Cardiac muscle cell (in vitro differentiated cells and primary cell): ENCODE data around the gene ATRNL1. TPM values are rescaled to one million over a fixed set of nuclear protein-coding genes. Genes with fewer than 3 reads are reported as not detected.
A peak's percentile ranks its signal among the peaks of the same experiment; 100 is the strongest.
"Not testable (repeated sequence)": the region's sequence is repeated elsewhere in the genome, so short reads cannot be mapped to it uniquely, and the experiment has no call there.

Experiments used
- DNase-seq, 2 donors: peaks; one replicate each; pipeline versions ENCODE4 v3.0.0 to v3.0.0-alpha.2; 2010 to 2017; ENCODE audit warnings: low read depth in 1 of 2, low spot score in 1 of 2
- H3K27ac ChIP-seq: fragments of 200-600 bp; sonication (generic); 2 replicates; pipeline ENCODE4 v1.5.1; 2016
- H3K27me3 ChIP-seq: fragments of 200-600 bp; sonication (generic); 2 replicates; pipeline ENCODE4 v1.6.0; 2016; ENCODE audit warnings: control low read depth
- H3K36me3 ChIP-seq: fragments of 200-600 bp; sonication (generic); 2 replicates; pipeline ENCODE4 v1.5.1; 2016; ENCODE audit warnings: control low read depth
- H3K4me1 ChIP-seq: fragments of 200-600 bp; sonication (generic); 2 replicates; pipeline ENCODE4 v1.8.1; 2017; ENCODE audit warnings: low read depth, mild to moderate bottlenecking, mixed run types
- H3K4me3 ChIP-seq: fragments of 200-600 bp; sonication (generic); 2 replicates; pipeline ENCODE4 v1.5.1; 2016; ENCODE audit warnings: mild to moderate bottlenecking
- H3K9me3 ChIP-seq: fragments of 200-600 bp; sonication (generic); 2 replicates; pipeline ENCODE4 v1.5.1; 2017; ENCODE audit warnings: low read depth, mild to moderate bottlenecking, control low read depth
- polyA plus RNA-seq: library from polyadenylated mRNA; unstranded; fragments of >200 nt; fragmentation: Nextera tagmentation; extraction: Ambion mirVana; gene quantifications from 2 replicates; pipeline ENCODE4 v1.2.1, GENCODE V29; 2016
- total RNA-seq: library from RNA; depleted of rRNA; stranded (reverse); fragments of >200 nt; gene quantifications from 2 replicates; pipeline ENCODE4 v1.2.3, GENCODE V29; 2016
- TF ChIP-seq, protein P1 (sequence below): IDR thresholded peaks from 2 replicates; pipeline ENCODE4 v1.5.1; 2012; ENCODE audit warnings: low read depth, mild to moderate bottlenecking, low read length

The ATRNL1 gene
- total and polyA plus RNA-seq, 2 experiments from 2014 or later: 4.5 to 14.1 TPM

- Histone ChIP-seq H3K27ac (no peak overlapping the region), H3K27me3 (no peaks in the 10 kb centered on the region), H3K36me3 (no peaks in the 10 kb centered on the region), H3K4me3 (no peak overlapping the region), H3K4me1 (no peaks in the 10 kb centered on the region), H3K9me3 (no peaks in the 10 kb centered on the region)
- TF ChIP-seq, protein P1, sequence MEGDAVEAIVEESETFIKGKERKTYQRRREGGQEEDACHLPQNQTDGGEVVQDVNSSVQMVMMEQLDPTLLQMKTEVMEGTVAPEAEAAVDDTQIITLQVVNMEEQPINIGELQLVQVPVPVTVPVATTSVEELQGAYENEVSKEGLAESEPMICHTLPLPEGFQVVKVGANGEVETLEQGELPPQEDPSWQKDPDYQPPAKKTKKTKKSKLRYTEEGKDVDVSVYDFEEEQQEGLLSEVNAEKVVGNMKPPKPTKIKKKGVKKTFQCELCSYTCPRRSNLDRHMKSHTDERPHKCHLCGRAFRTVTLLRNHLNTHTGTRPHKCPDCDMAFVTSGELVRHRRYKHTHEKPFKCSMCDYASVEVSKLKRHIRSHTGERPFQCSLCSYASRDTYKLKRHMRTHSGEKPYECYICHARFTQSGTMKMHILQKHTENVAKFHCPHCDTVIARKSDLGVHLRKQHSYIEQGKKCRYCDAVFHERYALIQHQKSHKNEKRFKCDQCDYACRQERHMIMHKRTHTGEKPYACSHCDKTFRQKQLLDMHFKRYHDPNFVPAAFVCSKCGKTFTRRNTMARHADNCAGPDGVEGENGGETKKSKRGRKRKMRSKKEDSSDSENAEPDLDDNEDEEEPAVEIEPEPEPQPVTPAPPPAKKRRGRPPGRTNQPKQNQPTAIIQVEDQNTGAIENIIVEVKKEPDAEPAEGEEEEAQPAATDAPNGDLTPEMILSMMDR: peak; percentile 73
- DNase-seq: peak; percentile 80 to 81
Measured at GRCh38 chr10:115355162-115355760, 262.1 kb downstream of the ATRNL1 start.

DNA sequence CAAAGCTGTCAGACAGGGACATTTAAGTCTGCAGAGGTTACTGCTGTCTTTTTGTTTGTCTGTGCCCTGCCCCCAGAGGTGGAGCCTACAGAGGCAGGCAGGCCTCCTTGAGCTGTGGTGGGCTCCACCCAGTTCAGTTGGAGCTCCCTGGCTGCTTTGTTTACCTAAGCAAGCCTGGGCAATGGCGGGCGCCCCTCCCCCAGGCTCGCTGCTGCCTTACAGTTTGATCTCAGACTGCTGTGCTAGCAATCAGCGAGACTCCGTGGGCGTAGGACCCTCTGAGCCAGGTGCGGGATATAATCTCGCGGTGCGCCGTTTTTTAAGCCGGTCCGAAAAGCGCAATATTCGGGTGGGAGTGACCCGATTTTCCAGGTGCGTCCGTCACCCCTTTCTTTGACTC, 274.8 kb downstream of the ATRNL1 start:
- not testable (repeated sequence) for H3K4me1 ChIP-seq, H3K27me3 ChIP-seq, H3K27ac ChIP-seq, H3K4me3 ChIP-seq, H3K36me3 ChIP-seq, H3K9me3 ChIP-seq, DNase-seq

- TF ChIP-seq, protein P1: no peak
- Histone ChIP-seq H3K27ac (no peak overlapping the region), H3K36me3 (no peaks in the 10 kb centered on the region), H3K4me3 (no peak overlapping the region), H3K27me3 (no peaks in the 10 kb centered on the region), H3K4me1 (no peaks in the 10 kb centered on the region), H3K9me3 (no peaks in the 10 kb centered on the region)
- no peak for DNase-seq
Measured at GRCh38 chr10:115379064-115379463, 285.9 kb downstream of the ATRNL1 start.

DNA sequence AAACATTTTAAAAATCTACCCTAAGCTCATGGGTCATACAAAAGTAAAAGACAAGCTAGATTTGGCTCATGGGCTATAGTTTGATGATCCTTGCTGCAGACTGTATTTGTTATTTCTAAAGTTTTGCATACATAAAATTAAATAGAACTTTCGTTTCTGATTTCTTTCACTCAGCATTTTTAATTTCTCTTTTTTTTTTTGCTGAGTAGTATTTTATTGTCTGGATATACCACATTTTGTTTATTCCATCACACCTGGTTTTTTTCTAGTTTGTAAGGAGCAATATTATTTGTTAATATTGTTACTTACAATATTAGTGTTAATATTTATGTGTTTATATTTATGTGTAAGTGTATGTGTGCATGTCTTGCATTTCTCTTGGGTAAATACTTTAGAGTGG, 291.5 kb downstream of the ATRNL1 start:
- no peaks in the 10 kb centered on the region for H3K4me1 ChIP-seq
- H3K27me3 ChIP-seq: no peaks in the 10 kb centered on the region
- DNase-seq: no peak
- no peak overlapping the region for H3K27ac ChIP-seq
- no peaks in the 10 kb centered on the region for H3K36me3 ChIP-seq
- TF ChIP-seq, protein P1: no peak
- H3K9me3 ChIP-seq: no peaks in the 10 kb centered on the region
- H3K4me3 ChIP-seq: no peak overlapping the region

DNA sequence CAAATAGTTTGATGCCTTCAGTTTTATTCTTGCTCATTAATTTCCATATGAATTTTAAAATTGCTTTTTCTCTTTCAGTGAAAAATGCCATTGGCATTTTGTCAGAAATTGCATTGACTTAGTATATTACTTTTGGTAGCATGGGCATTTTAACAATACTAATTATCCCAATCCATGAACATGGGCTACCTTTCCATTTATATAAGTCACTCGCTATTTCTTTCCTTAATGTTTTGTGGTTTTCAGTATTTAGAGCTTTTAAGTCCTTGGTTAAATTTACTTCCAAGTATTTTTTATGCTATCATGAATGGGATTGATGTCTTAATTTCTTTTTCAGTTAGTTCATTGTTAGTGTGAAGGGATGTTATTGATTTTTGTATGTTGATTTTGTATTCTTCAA, 297.4 kb downstream of the ATRNL1 start:
- Histone ChIP-seq H3K4me3 (no peak overlapping the region), H3K4me1 (no peaks in the 10 kb centered on the region), H3K36me3 (no peaks in the 10 kb centered on the region), H3K9me3 (no peaks in the 10 kb centered on the region), H3K27me3 (no peaks in the 10 kb centered on the region), H3K27ac (no peak overlapping the region)
- TF ChIP-seq, protein P1: no peak
- DNase-seq: no peak

- no peak overlapping the region for H3K4me3 ChIP-seq
- no peak for DNase-seq
- TF ChIP-seq, protein P1: no peak
- no peak overlapping the region for H3K27ac ChIP-seq
- no peaks in the 10 kb centered on the region for H3K27me3 ChIP-seq
- no peaks in the 10 kb centered on the region for H3K9me3 ChIP-seq
- no peaks in the 10 kb centered on the region for H3K36me3 ChIP-seq
- H3K4me1 ChIP-seq: no peaks in the 10 kb centered on the region
Measured at GRCh38 chr10:115398026-115398425, 304.9 kb downstream of the ATRNL1 start.
